Activated T-helper 1 cell treated with Interleukin-2 at 50 U/mL for 16 hours (primary cell): Measurements from ENCODE around the gene SRP68.

ENCODE experiments used
- DNase-seq: peaks from one replicate; pipeline ENCODE4 v3.0.0-alpha.2; 2020; ENCODE audit warnings: low read depth

The SRP68 gene

GRCh38 chr17:76017481-76018339, 54.6 kb downstream of the SRP68 start:
- no peak for DNase-seq

GRCh38 chr17:76014925-76015261, 57.4 kb downstream of the SRP68 start:
- DNase-seq: no peak

GRCh38 chr17:76014100-76014924, 58.0 kb downstream of the SRP68 start:
- DNase-seq: peak; percentile 59

GRCh38 chr17:76013377-76013932, 58.9 kb downstream of the SRP68 start:
- no peak for DNase-seq

- no peak for DNase-seq
Observed at GRCh38 chr17:76011951-76012350, 60.4 kb downstream of the SRP68 start.

GRCh38 chr17:76009969-76010661, 62.2 kb downstream of the SRP68 start:
- no peak for DNase-seq

- no peak for DNase-seq
Observed at GRCh38 chr17:76009447-76009846, 62.9 kb downstream of the SRP68 start.

- no peak for DNase-seq
Observed at GRCh38 chr17:76008630-76009425, 63.5 kb downstream of the SRP68 start.

GRCh38 chr17:76008208-76008607, 64.1 kb downstream of the SRP68 start:
- no peak for DNase-seq

- no peak for DNase-seq
Observed at GRCh38 chr17:76007850-76008165, 64.5 kb downstream of the SRP68 start.

GRCh38 chr17:76007131-76007849, 65.0 kb downstream of the SRP68 start:
- DNase-seq: no peak

GRCh38 chr17:76005263-76006149, 66.8 kb downstream of the SRP68 start:
- peak; percentile 60 for DNase-seq

- DNase-seq: no peak
Observed at GRCh38 chr17:76004750-76005262, 67.5 kb downstream of the SRP68 start.

- no peak for DNase-seq
Observed at GRCh38 chr17:76003915-76004314, 68.4 kb downstream of the SRP68 start.

- no peak for DNase-seq
Observed at GRCh38 chr17:76002100-76002499, 70.2 kb downstream of the SRP68 start.

- DNase-seq: no peak
Observed at GRCh38 chr17:76000755-76001521, 71.4 kb downstream of the SRP68 start, which contains the start of gene CDK3. CDK3 (plus strand) TSS chr17:76000855; CDS start chr17:76001426, 571 bp downstream.

GRCh38 chr17:76000016-76000754, 72.1 kb downstream of the SRP68 start:
- DNase-seq: peak; percentile 38

GRCh38 chr17:75998327-75998795, 74.0 kb downstream of the SRP68 start:
- no peak for DNase-seq
